B cell (primary cell): Measurements from ENCODE around the gene LYSMD1. TPM values are rescaled to one million over a fixed set of nuclear protein-coding genes. Genes with fewer than 3 reads are reported as not detected.

Experiments used
- ATAC-seq: fragments of 200-7000 bp; cut with Tn5 transposase; one replicate; pipeline ENCODE4 v1.10.0; 2021; ENCODE audit warnings: low read depth, mild to moderate bottlenecking, moderate number of reproducible peaks, moderate library complexity
- CTCF ChIA-PET: fragments of 350-600 bp; sonication (Branson Sonifier 250); formaldehyde crosslinking; loops from one replicate; lab custom pipeline; 2021; ENCODE audit warnings: antibody characterized with exemption, inconsistent platforms; lab: Charles Lee
- POLR2A ChIA-PET: fragments of 350-600 bp; sonication (Branson Sonifier 250); formaldehyde crosslinking; loops from one replicate; lab custom pipeline; 2021; ENCODE audit warnings: antibody characterized with exemption; lab: Charles Lee
- DNase-seq: peaks from one replicate; pipeline ENCODE4 v3.0.0; 2013
- H2AFZ ChIP-seq: 2 replicates; pipeline ENCODE4 v1.6.1; 2012; ENCODE audit warnings: mild to moderate bottlenecking, low read depth, low read length; ENCODE audit not compliant: insufficient read depth, poor library complexity, severe bottlenecking
- H3K27ac ChIP-seq, 2 donors: 1 replicate in 1 of 2; 2 replicates in 1 of 2; pipeline ENCODE4 v1.5.1; 2012 to 2013; ENCODE audit warnings: low read length in 2 of 2, mild to moderate bottlenecking in 2 of 2, moderate library complexity in 1 of 2
- H3K27me3 ChIP-seq, 4 experiments: fragments of 200-600 bp in 1 of 4; sonication (generic) in 1 of 4; replicated peaks in 1 of 4; 1 replicate in 2 of 4; 2 replicates in 2 of 4; pipeline versions ENCODE4 v1.6.1 to v1.7.0; 2013 to 2016; ENCODE audit warnings: low read length in 3 of 4, mild to moderate bottlenecking in 2 of 4, mixed read lengths in 1 of 4, moderate library complexity in 1 of 4; ENCODE audit not compliant: insufficient read depth in 4 of 4, control insufficient read depth in 3 of 4; ENCODE audit errors: control extremely low read depth in 1 of 4
- H3K36me3 ChIP-seq, 2 experiments: replicated peaks in 1 of 2; 1 replicate in 1 of 2; 2 replicates in 1 of 2; pipeline versions ENCODE4 v1.6.1 to v1.7.1; 2013; ENCODE audit warnings: low read length in 1 of 2; ENCODE audit not compliant: insufficient read depth in 2 of 2, control insufficient read depth in 1 of 2; ENCODE audit errors: control extremely low read depth in 1 of 2, extremely low read depth in 1 of 2
- H3K4me1 ChIP-seq, 2 donors: fragments of 200-600 bp in 1 of 2; sonication (generic) in 1 of 2; 1 replicate in 1 of 2; 2 replicates in 1 of 2; pipeline versions ENCODE4 v1.5.1 to v1.6.1; 2013 to 2017; ENCODE audit warnings: low read length in 2 of 2; ENCODE audit not compliant: control insufficient read depth in 2 of 2, insufficient read depth in 2 of 2
- H3K4me2 ChIP-seq: replicated peaks from 2 replicates; pipeline ENCODE3; 2012; ENCODE audit warnings: mild to moderate bottlenecking, low read depth, low read length; ENCODE audit not compliant: poor library complexity, severe bottlenecking
- H3K4me3 ChIP-seq, 5 experiments: fragments of 200-600 bp in 1 of 5; sonication (generic) in 1 of 5; 1 replicate in 3 of 5; 2 replicates in 2 of 5; pipeline versions ENCODE4 v1.5.1 to v1.7.0; 2011 to 2016; ENCODE audit warnings: low read length in 4 of 5, mild to moderate bottlenecking in 4 of 5, low read depth in 2 of 5, control low read depth in 1 of 5, moderate library complexity in 1 of 5; ENCODE audit not compliant: insufficient read depth in 1 of 5; ENCODE audit errors: control extremely low read depth in 1 of 5, extremely low read depth in 1 of 5
- H3K79me2 ChIP-seq: fragments of 200-600 bp; sonication (generic); one replicate; pipeline ENCODE4 v1.6.0; 2016; ENCODE audit warnings: low read length; ENCODE audit not compliant: control insufficient read depth, insufficient read depth
- H3K9ac ChIP-seq: fragments of 200-600 bp; sonication (generic); 2 replicates; pipeline ENCODE4 v1.6.1; 2017; ENCODE audit warnings: mild to moderate bottlenecking, low read length, moderate library complexity
- H3K9me3 ChIP-seq, 3 donors: one replicate each; pipeline versions ENCODE4 v1.6.1 to v1.7.1; 2013; ENCODE audit warnings: low read length in 2 of 3; ENCODE audit not compliant: control insufficient read depth in 2 of 3, insufficient read depth in 1 of 3; ENCODE audit errors: control extremely low read depth in 1 of 3
- H4K20me1 ChIP-seq: 2 replicates; pipeline ENCODE4 v1.6.0; 2012; ENCODE audit warnings: mild to moderate bottlenecking, low read length; ENCODE audit not compliant: insufficient read depth, control insufficient read depth, poor library complexity, severe bottlenecking
- H3K27ac Mint-ChIP-seq: one replicate; pipeline ENCODE4 v1.8.0; 2021; ENCODE audit warnings: mixed read lengths
- H3K27me3 Mint-ChIP-seq: one replicate; pipeline ENCODE4 v1.8.0; 2021; ENCODE audit warnings: mixed read lengths
- H3K4me1 Mint-ChIP-seq: one replicate; pipeline ENCODE4 v1.8.0; 2021; ENCODE audit warnings: mixed read lengths
- H3K4me3 Mint-ChIP-seq: one replicate; pipeline ENCODE4 v1.8.0; 2021; ENCODE audit warnings: mixed read lengths
- H3K9me3 Mint-ChIP-seq: one replicate; pipeline ENCODE4 v1.8.0; 2022; ENCODE audit warnings: mixed read lengths; ENCODE audit not compliant: insufficient read depth
- EZH2 ChIP-seq: IDR thresholded peaks from 2 replicates; pipeline ENCODE4 v1.6.1; 2012; ENCODE audit warnings: borderline replicate concordance, low read depth, mild to moderate bottlenecking, moderate library complexity, low read length; ENCODE audit not compliant: insufficient read depth, poor library complexity, severe bottlenecking
- WGBS: methylation state at CpG from one replicate; pipeline ENCODE4 v1.1.5; 2013; ENCODE audit warnings: missing lambda C conversion rate; ENCODE audit not compliant: insufficient coverage; 5-methylcytosine and 5-hydroxymethylcytosine counted together
- intact Hi-C: fragments of 100-400 bp; cut with micrococcal nuclease; formaldehyde crosslinking; loops from one replicate; pipeline ENCODE4 v1.10.0; 2022
- polyA plus RNA-seq: library from polyadenylated mRNA; depleted of rRNA; stranded (reverse); fragments of >200 nt; gene quantifications from 2 replicates; pipeline ENCODE4 v1.2.3, GENCODE V29; 2012
- total RNA-seq, 2 donors: library from RNA; stranded (reverse); fragments of 120-200 nt in 1 of 2; gene quantifications; 1 replicate in 1 of 2; 2 replicates in 1 of 2; pipeline versions ENCODE4 v1.2.3 to v1.2.4, GENCODE V29; 2013 to 2022
- TF ChIP-seq, protein P1 (sequence below): fragments of 200-600 bp; IDR thresholded peaks from one replicate; pipeline ENCODE4 v1.8.0; 2022; ENCODE audit warnings: antibody characterized with exemption, mild to moderate bottlenecking

LYSMD1 gene
- total and polyA plus RNA-seq, 2 donors (not counting 1 experiment from before 2014, with no cell fraction given) = 1.4 to 5.8 TPM

DNA sequence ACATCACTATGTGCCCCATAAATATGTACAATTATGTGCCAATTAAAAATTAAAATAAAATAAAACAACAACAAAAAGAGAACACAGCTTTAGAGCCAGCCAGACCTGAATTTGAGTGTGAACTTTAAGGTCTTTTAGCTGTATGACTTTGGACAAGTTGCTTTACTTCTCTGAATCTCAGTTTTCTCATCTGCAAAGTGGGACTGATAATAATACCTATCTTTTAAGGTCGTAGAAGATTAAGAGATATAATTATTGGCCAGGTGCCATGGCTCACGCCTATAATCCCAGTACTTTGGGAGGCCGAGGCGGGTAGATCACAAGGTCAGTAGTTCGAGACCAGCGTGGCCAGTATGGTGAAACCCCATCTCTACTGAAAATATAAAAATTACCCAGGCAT lies 27.6 kb upstream of the LYSMD1 start:
- Histone ChIP-seq H3K27me3 (peaks cover 0 to 2% (median 0%) of the 10 kb centered on the region in 4 experiments), H3K4me3 (no peak overlapping the region), H2AFZ (no peak overlapping the region), H3K9ac (no peak overlapping the region), H3K27ac (no peak overlapping the region), H3K9me3 (no peaks in the 10 kb centered on the region), H4K20me1 (no peaks in the 10 kb centered on the region), H3K4me2 (no peak overlapping the region), H3K79me2 (peaks cover 22% of the 10 kb centered on the region), H3K4me1 (peaks cover 17 to 27% of the 10 kb centered on the region in 2 donors), H3K36me3 (no peaks in the 10 kb centered on the region)
- intact Hi-C loops = no loop called here
- no peaks in the 10 kb centered on the region for H3K9me3 Mint-ChIP-seq
- ATAC-seq = no peak
- no peak overlapping the region for H3K27ac Mint-ChIP-seq
- 90% methylated on average over 5 of the region's 6 CpGs for WGBS
- ChIA-PET CTCF (interaction anchor here (1.5 kb wide), 1 partner anchor 59 kb away, joined by 6 read pairs; no protein-coding TSS in a partner anchor), POLR2A (interaction anchor here (0.6 kb wide), 2 partner anchors 329 to 1091 kb away, joined by 3 to 4 read pairs; no protein-coding TSS in a partner anchor)
- TF ChIP-seq, protein P1, sequence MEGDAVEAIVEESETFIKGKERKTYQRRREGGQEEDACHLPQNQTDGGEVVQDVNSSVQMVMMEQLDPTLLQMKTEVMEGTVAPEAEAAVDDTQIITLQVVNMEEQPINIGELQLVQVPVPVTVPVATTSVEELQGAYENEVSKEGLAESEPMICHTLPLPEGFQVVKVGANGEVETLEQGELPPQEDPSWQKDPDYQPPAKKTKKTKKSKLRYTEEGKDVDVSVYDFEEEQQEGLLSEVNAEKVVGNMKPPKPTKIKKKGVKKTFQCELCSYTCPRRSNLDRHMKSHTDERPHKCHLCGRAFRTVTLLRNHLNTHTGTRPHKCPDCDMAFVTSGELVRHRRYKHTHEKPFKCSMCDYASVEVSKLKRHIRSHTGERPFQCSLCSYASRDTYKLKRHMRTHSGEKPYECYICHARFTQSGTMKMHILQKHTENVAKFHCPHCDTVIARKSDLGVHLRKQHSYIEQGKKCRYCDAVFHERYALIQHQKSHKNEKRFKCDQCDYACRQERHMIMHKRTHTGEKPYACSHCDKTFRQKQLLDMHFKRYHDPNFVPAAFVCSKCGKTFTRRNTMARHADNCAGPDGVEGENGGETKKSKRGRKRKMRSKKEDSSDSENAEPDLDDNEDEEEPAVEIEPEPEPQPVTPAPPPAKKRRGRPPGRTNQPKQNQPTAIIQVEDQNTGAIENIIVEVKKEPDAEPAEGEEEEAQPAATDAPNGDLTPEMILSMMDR = no peak
- TF ChIP-seq EZH2 = no peak
- peaks cover 31% of the 10 kb centered on the region for H3K4me1 Mint-ChIP-seq
- H3K4me3 Mint-ChIP-seq = no peak overlapping the region
- no peak for DNase-seq
- H3K27me3 Mint-ChIP-seq = no peaks in the 10 kb centered on the region

DNA sequence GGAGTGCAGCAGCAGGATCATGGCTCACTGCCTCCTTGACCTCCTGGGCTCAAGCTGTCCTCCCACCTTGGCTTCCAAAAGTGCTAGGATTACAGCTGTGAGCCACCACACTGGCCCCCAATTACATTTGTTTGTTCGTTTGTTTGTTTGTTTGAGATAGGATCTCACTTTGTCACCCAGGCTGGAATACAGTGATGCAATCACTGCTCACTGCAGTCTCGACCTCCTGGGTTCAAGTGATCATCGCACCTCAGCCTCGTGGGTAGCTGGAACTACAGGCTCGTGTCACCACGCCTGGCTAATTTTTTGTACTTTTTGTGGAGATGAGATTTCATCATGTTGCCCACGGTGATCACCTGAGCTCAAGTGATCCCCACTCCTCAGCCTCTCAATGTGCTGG lies 26.3 kb upstream of the LYSMD1 start:
- H3K4me1 ChIP-seq = peaks cover 13 to 22% of the 10 kb centered on the region in 2 donors
- H4K20me1 ChIP-seq = no peaks in the 10 kb centered on the region
- ChIA-PET POLR2A (no interaction called here), CTCF (interaction anchor here (0.7 to 0.9 kb wide), 2 partner anchors 21 to 24 kb away, joined by 3 to 5 read pairs; no protein-coding TSS in a partner anchor)
- no peak overlapping the region for H3K9ac ChIP-seq
- H3K27ac Mint-ChIP-seq = no peak overlapping the region
- H3K27me3 ChIP-seq = peaks cover 0 to 2% (median 0%) of the 10 kb centered on the region in 4 experiments
- H3K4me3 Mint-ChIP-seq = no peak overlapping the region
- TF ChIP-seq, protein P1 = no peak
- peaks cover 26% of the 10 kb centered on the region for H3K4me1 Mint-ChIP-seq
- H3K36me3 ChIP-seq = no peaks in the 10 kb centered on the region
- DNase-seq (no peak), ATAC-seq (no peak)
- no peaks in the 10 kb centered on the region for H3K9me3 ChIP-seq
- no peaks in the 10 kb centered on the region for H3K27me3 Mint-ChIP-seq
- intact Hi-C loops = no loop called here
- H3K4me3 ChIP-seq = no peak overlapping the region
- H3K27ac ChIP-seq = no peak overlapping the region
- no peak overlapping the region for H2AFZ ChIP-seq
- H3K9me3 Mint-ChIP-seq = no peaks in the 10 kb centered on the region
- 68% methylated on average over 3 of the region's 7 CpGs for WGBS
- no peak overlapping the region for H3K4me2 ChIP-seq
- peaks cover 29% of the 10 kb centered on the region for H3K79me2 ChIP-seq
